Gastroesophageal sphincter (tissue), 4 donors: ENCODE results near the gene SSR4. TPM values are rescaled to one million over a fixed set of nuclear protein-coding genes. Genes with fewer than 3 reads are reported as not detected.

Source experiments
- ATAC-seq: fragments of 150-250 bp; one replicate; pipeline ENCODE4 v1.9.1; 2016; ENCODE audit warnings: mild to moderate bottlenecking, moderate library complexity
- H3K27ac ChIP-seq, 4 donors: fragments of 200-600 bp; sonication (generic) in 3 of 4; 1 replicate in 3 of 4; 2 replicates in 1 of 4; pipeline ENCODE4 v1.5.1; 2016 to 2019
- H3K27me3 ChIP-seq: fragments of 200-600 bp; sonication (generic); one replicate; pipeline ENCODE4 v1.5.1; 2019
- H3K36me3 ChIP-seq, 2 donors: fragments of 200-600 bp; sonication (generic); one replicate each; pipeline ENCODE4 v1.5.1; 2019; ENCODE audit warnings: control low read depth in 1 of 2
- H3K4me1 ChIP-seq, 3 donors: fragments of 200-600 bp; sonication (generic); 1 replicate in 2 of 3; 2 replicates in 1 of 3; pipeline ENCODE4 v1.5.1; 2016 to 2019; ENCODE audit warnings: control low read depth in 2 of 3
- H3K4me3 ChIP-seq, 2 donors: fragments of 200-600 bp; sonication (generic); one replicate each; pipeline ENCODE4 v1.5.1; 2019; ENCODE audit warnings: mild to moderate bottlenecking in 1 of 2, moderate library complexity in 1 of 2
- H3K9me3 ChIP-seq, 3 donors: fragments of 200-600 bp; sonication (generic); one replicate each; pipeline ENCODE4 v1.5.1; 2017 to 2019; ENCODE audit warnings: control low read depth in 2 of 3
- CTCF ChIP-seq, 4 experiments: fragments of 200-600 bp in 2 of 4; fragments of 450-650 bp in 2 of 4; sonication (generic) in 1 of 4; IDR thresholded peaks; one replicate each; pipeline ENCODE4 v1.5.1; 2017 to 2019; ENCODE audit warnings: antibody characterized with exemption in 4 of 4, mild to moderate bottlenecking in 2 of 4, moderate library complexity in 2 of 4
- EP300 ChIP-seq: sonication (generic); formaldehyde crosslinking; IDR thresholded peaks from one replicate; pipeline ENCODE4 v1.6.1; 2017; ENCODE audit warnings: antibody characterized with exemption, mild to moderate bottlenecking
- POLR2A ChIP-seq, 2 donors: fragments of 450-650 bp; IDR thresholded peaks; one replicate each; pipeline ENCODE4 v1.6.1; 2017; ENCODE audit warnings: antibody characterized with exemption in 2 of 2, mild to moderate bottlenecking in 2 of 2, moderate library complexity in 1 of 2
- POLR2AphosphoS5 ChIP-seq: sonication (generic); formaldehyde crosslinking; IDR thresholded peaks from one replicate; pipeline ENCODE4 v1.6.1; 2017; ENCODE audit warnings: antibody characterized with exemption
- WGBS, 2 donors: methylation state at CpG; one replicate each; pipeline ENCODE4 v1.1.5; 2018; ENCODE audit warnings: low coverage in 1 of 2; 5-methylcytosine and 5-hydroxymethylcytosine counted together
- total RNA-seq, 4 donors: library from RNA; depleted of rRNA; stranded (reverse); fragments of >200 nt; gene quantifications; one replicate each; pipeline ENCODE4 v1.1.0, GENCODE V29; 2016

Gene SSR4
- total RNA-seq, 4 donors from 2014 or later = 75.8 to 126 (median 110) TPM

- no peaks in the 10 kb centered on the region for H3K9me3 ChIP-seq
- ATAC-seq = peak; percentile 77
- no CpG with 5 or more reads among the region's 26 CpGs for WGBS, 2 donors
- TF ChIP-seq POLR2AphosphoS5 (peak; percentile 32), EP300 (no peak), CTCF (IDR thresholded peaks at IDR 0.05) (peak in 3 of 4 experiments; percentile 78 to 92 (median 79)), POLR2A (IDR thresholded peaks at IDR 0.05) (no peak)
- peak within 1 kb of the TSS; percentile 33 to 46 for H3K4me3 ChIP-seq
- peaks cover 0 to 10% of the 10 kb centered on the region in 2 donors for H3K36me3 ChIP-seq
- no peaks in the 10 kb centered on the region for H3K27me3 ChIP-seq
- peak within 1 kb of the TSS; percentile 15 to 83 (median 78) for H3K27ac ChIP-seq
- H3K4me1 ChIP-seq = peaks cover 0 to 36% (median 4%) of the 10 kb centered on the region in 3 donors
These were observed 30.3 kb upstream of the SSR4 start, which contains the start of gene PLXNB3 for GRCh38 chrX:153763989-153764755. Gene PLXNB3 (plus strand): TSS chrX:153764249. CDS start chrX:153765536, 1,287 bp downstream.

- H3K4me3 ChIP-seq = peak overlapping the region; percentile 33 to 46
- no peak for ATAC-seq
- peak overlapping the region; percentile 15 to 83 (median 78) for H3K27ac ChIP-seq
These were observed 29.7 kb upstream of the SSR4 start for GRCh38 chrX:153764786-153765137.

GRCh38 chrX:153765138-153766079 is 29.1 kb upstream of the SSR4 start:
- Histone ChIP-seq H3K4me1 (peaks cover 0 to 36% (median 4%) of the 10 kb centered on the region in 3 donors), H3K27me3 (no peaks in the 10 kb centered on the region), H3K4me3 (peak overlapping the region; percentile 33 to 46), H3K27ac (peak overlapping the region; percentile 15 to 83 (median 78)), H3K36me3 (peaks cover 0 to 22% of the 10 kb centered on the region in 2 donors), H3K9me3 (no peaks in the 10 kb centered on the region)
- no peak for TF ChIP-seq CTCF (IDR thresholded peaks at IDR 0.05)
- TF ChIP-seq POLR2AphosphoS5 = no peak
- no peak for TF ChIP-seq EP300
- TF ChIP-seq POLR2A (IDR thresholded peaks at IDR 0.05) = no peak
- WGBS, 2 donors = 80% methylated on average over 1 of the region's 27 CpGs; no CpG with 5 or more reads in 1 of the 2 donors
- peak; percentile 4 for ATAC-seq

More at GRCh38 chrX:153764786-153765137, 29.7 kb upstream of the SSR4 start:
- no peaks in the 10 kb centered on the region for H3K27me3 ChIP-seq
- TF ChIP-seq EP300 (no peak), POLR2AphosphoS5 (no peak), POLR2A (IDR thresholded peaks at IDR 0.05) (no peak), CTCF (IDR thresholded peaks at IDR 0.05) (no peak)
- no CpG with 5 or more reads among the region's 7 CpGs for WGBS, 2 donors
- H3K4me1 ChIP-seq = peaks cover 0 to 36% (median 4%) of the 10 kb centered on the region in 3 donors
- H3K9me3 ChIP-seq = no peaks in the 10 kb centered on the region
- H3K36me3 ChIP-seq = peaks cover 0 to 16% of the 10 kb centered on the region in 2 donors

- Histone ChIP-seq H3K27ac (peak overlapping the region; percentile 1 to 83 (median 78)), H3K9me3 (no peaks in the 10 kb centered on the region), H3K4me3 (peak overlapping the region; percentile 33 to 46), H3K4me1 (peaks cover 0 to 36% (median 4%) of the 10 kb centered on the region in 3 donors), H3K27me3 (no peaks in the 10 kb centered on the region), H3K36me3 (peaks cover 0 to 30% of the 10 kb centered on the region in 2 donors)
- TF ChIP-seq EP300 = no peak
- no peak for TF ChIP-seq CTCF (IDR thresholded peaks at IDR 0.05)
- no peak for TF ChIP-seq POLR2A (IDR thresholded peaks at IDR 0.05)
- TF ChIP-seq POLR2AphosphoS5 = no peak
- peak; percentile 45 for ATAC-seq
- 0 to 61% methylated on average over 3 to 13 of the region's 21 CpGs for WGBS, 2 donors
These were observed 28.2 kb upstream of the SSR4 start for GRCh38 chrX:153766098-153766817.
